DMS114 treated with DMSO at 0.1 percent for 48 hours (cell line): Measurements from ENCODE around the gene BSN.
"Not testable (repeated sequence)": the region's sequence is repeated elsewhere in the genome, so short reads cannot be mapped to it uniquely, and the experiment has no call there.

ENCODE experiments used
- DNase-seq: peaks from one replicate; lab custom pipeline; 2025; ENCODE audit not compliant: unreplicated experiment; lab: John Stamatoyannopoulos, UW

Gene BSN

GRCh38 chr3:49535971-49536874 lies 18.1 kb upstream of the BSN start:
- no peak for DNase-seq

GRCh38 chr3:49536875-49537533 lies 17.3 kb upstream of the BSN start:
- no peak for DNase-seq

- DNase-seq: peak; percentile 76
These were observed 14.4 kb upstream of the BSN start for GRCh38 chr3:49539659-49540560.

GRCh38 chr3:49552087-49552486 lies 2.2 kb upstream of the BSN start:
- no peak for DNase-seq

- no peak for DNase-seq
These were observed 969 bp upstream of the BSN start for GRCh38 chr3:49553324-49553691.

- DNase-seq: no peak
These were observed 472 bp downstream of the BSN start for GRCh38 chr3:49554633-49555265.

GRCh38 chr3:49556500-49557275 lies 2.4 kb downstream of the BSN start:
- no peak for DNase-seq

GRCh38 chr3:49563040-49563578 lies 8.8 kb downstream of the BSN start:
- no peak for DNase-seq

- no peak for DNase-seq
These were observed 9.5 kb downstream of the BSN start for GRCh38 chr3:49563766-49564165.

- DNase-seq: no peak
These were observed 12.0 kb downstream of the BSN start for GRCh38 chr3:49566312-49566711.

GRCh38 chr3:49567406-49567805 lies 13.1 kb downstream of the BSN start:
- DNase-seq: no peak

- DNase-seq: no peak
These were observed 14.7 kb downstream of the BSN start for GRCh38 chr3:49568965-49569364.

GRCh38 chr3:49570028-49570654 lies 15.9 kb downstream of the BSN start:
- no peak for DNase-seq

GRCh38 chr3:49582177-49582576 lies 27.9 kb downstream of the BSN start:
- no peak for DNase-seq

GRCh38 chr3:49585261-49585755 lies 31.0 kb downstream of the BSN start:
- DNase-seq: not testable (repeated sequence)

GRCh38 chr3:49591615-49592014 lies 37.3 kb downstream of the BSN start:
- no peak for DNase-seq

GRCh38 chr3:49593041-49593440 lies 38.8 kb downstream of the BSN start:
- no peak for DNase-seq

GRCh38 chr3:49600781-49601180 lies 46.5 kb downstream of the BSN start:
- DNase-seq: no peak

- DNase-seq: no peak
These were observed 47.2 kb downstream of the BSN start for GRCh38 chr3:49601358-49602048.
